ENCODE results near the gene STK11.

DNA sequence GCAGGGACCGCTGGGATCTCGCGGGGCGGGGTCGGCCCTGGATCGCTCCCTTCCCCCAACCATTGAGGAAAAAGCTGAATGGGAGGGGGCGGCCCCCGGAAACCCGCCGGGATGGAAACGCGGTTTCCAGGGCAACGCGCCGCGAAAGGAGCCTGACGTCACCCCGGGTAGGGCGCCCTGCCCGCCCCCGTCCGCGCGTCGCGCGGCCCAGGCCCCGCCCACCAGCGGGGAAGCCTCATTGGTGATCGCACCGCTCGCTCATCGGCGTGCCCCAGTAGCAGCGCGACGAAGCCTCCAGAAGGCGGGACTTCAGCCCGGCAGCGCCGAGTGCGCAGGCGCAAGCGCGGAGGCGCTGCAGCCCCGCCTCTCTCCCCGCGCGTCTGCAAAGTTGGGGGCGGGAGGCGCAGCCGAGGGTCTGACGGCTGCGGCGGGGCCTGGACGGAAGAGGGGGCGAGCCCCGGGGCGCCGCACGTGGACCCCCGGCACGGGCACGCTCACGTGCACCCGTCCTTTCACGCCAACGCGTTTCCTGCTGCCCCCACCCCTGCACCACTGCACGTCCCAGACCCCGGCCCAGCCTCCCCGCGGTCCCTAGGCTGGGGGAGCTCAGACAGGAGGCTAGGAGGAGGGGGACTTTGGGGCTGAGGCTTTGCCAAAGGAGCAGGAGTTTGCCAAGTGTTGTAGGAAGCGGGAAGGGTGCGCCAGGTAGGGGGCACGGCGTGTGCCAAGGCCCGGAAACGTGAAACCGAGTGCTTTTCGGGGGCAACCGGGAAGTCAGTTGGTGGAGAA lies 55.4 kb downstream of the STK11 start:
- TF ChIP-seq, protein P1, sequence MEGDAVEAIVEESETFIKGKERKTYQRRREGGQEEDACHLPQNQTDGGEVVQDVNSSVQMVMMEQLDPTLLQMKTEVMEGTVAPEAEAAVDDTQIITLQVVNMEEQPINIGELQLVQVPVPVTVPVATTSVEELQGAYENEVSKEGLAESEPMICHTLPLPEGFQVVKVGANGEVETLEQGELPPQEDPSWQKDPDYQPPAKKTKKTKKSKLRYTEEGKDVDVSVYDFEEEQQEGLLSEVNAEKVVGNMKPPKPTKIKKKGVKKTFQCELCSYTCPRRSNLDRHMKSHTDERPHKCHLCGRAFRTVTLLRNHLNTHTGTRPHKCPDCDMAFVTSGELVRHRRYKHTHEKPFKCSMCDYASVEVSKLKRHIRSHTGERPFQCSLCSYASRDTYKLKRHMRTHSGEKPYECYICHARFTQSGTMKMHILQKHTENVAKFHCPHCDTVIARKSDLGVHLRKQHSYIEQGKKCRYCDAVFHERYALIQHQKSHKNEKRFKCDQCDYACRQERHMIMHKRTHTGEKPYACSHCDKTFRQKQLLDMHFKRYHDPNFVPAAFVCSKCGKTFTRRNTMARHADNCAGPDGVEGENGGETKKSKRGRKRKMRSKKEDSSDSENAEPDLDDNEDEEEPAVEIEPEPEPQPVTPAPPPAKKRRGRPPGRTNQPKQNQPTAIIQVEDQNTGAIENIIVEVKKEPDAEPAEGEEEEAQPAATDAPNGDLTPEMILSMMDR (IDR thresholded peaks at IDR 0.05), result peak in 1 of 5 experiments; percentile 6
- peak; percentile 20 to 61 for TF ChIP-seq POLR2A (IDR thresholded peaks at IDR 0.05)
